ENCODE data around the gene SORBS1. TPM values are rescaled to one million over a fixed set of nuclear protein-coding genes. Genes with fewer than 3 reads are reported as not detected.
A peak's percentile ranks its signal among the peaks of the same experiment; 100 is the strongest.

Gene SORBS1
- total RNA-seq, 6 experiments from 2014 or later, result 56.4 to 97.9 (median 76.5) TPM

- intact Hi-C loops (cut with DNase I), result no loop called here
- H3K27me3 ChIP-seq, result no peaks in the 10 kb centered on the region
- DNase-seq, result no peak
- peaks cover 0 to 48% (median 14%) of the 10 kb centered on the region in 4 donors for H3K36me3 ChIP-seq
- H3K9me3 ChIP-seq, result no peaks in the 10 kb centered on the region
- TF ChIP-seq CTCF (IDR thresholded peaks at IDR 0.05), result no peak
- TF ChIP-seq POLR2A (IDR thresholded peaks at IDR 0.05), result no peak
- 74% methylated on average over 4 of the region's 4 CpGs for WGBS (ENCODE audit: insufficient coverage, low coverage, low lambda C conversion rate, missing lambda C conversion rate)
- peak overlapping the region in 2 of 3 donors; percentile 7 to 10 for H3K27ac ChIP-seq
- ATAC-seq, result no peak
- no peaks in the 10 kb centered on the region for H3K4me1 ChIP-seq
- H3K4me3 ChIP-seq, result no peak overlapping the region
These were observed 144.9 kb downstream of the SORBS1 start for GRCh38 chr10:95416270-95416669.

GRCh38 chr10:95415621-95416031 lies 145.5 kb downstream of the SORBS1 start:
- H3K4me1 ChIP-seq, result no peaks in the 10 kb centered on the region
- H3K27me3 ChIP-seq, result no peaks in the 10 kb centered on the region
- peaks cover 0 to 45% (median 12%) of the 10 kb centered on the region in 4 donors for H3K36me3 ChIP-seq
- intact Hi-C loops (cut with DNase I), result no loop called here
- WGBS (ENCODE audit: insufficient coverage, low coverage, low lambda C conversion rate, missing lambda C conversion rate), result 80% methylated on average over 13 of the region's 16 CpGs
- no peak overlapping the region for H3K4me3 ChIP-seq
- ATAC-seq, result peak in 1 of 4 donors; percentile 22
- no peaks in the 10 kb centered on the region for H3K9me3 ChIP-seq
- no peak for TF ChIP-seq CTCF (IDR thresholded peaks at IDR 0.05)
- TF ChIP-seq POLR2A (IDR thresholded peaks at IDR 0.05), result no peak
- no peak for DNase-seq
- H3K27ac ChIP-seq, result peak overlapping the region in 2 of 3 donors; percentile 7 to 10

GRCh38 chr10:95414844-95415485 lies 146.2 kb downstream of the SORBS1 start:
- Histone ChIP-seq H3K9me3 (no peaks in the 10 kb centered on the region), H3K4me3 (no peak overlapping the region), H3K36me3 (peaks cover 0 to 40% (median 14%) of the 10 kb centered on the region in 4 donors), H3K27ac (peak overlapping the region in 1 of 3 donors; percentile 33), H3K4me1 (no peaks in the 10 kb centered on the region), H3K27me3 (no peaks in the 10 kb centered on the region)
- DNase-seq (no peak), ATAC-seq (peak in 2 of 4 donors; percentile 7 to 8)
- WGBS (ENCODE audit: insufficient coverage, low coverage, low lambda C conversion rate, missing lambda C conversion rate), result 65% methylated on average over 9 of the region's 10 CpGs
- intact Hi-C loops (cut with DNase I), result no loop called here
- no peak for TF ChIP-seq CTCF (IDR thresholded peaks at IDR 0.05)
- TF ChIP-seq POLR2A (IDR thresholded peaks at IDR 0.05), result no peak

GRCh38 chr10:95414016-95414830 lies 146.9 kb downstream of the SORBS1 start:
- intact Hi-C loops (cut with DNase I), result no loop called here
- Histone ChIP-seq H3K36me3 (peaks cover 0 to 36% (median 16%) of the 10 kb centered on the region in 4 donors), H3K27me3 (no peaks in the 10 kb centered on the region), H3K4me3 (no peak overlapping the region), H3K27ac (peak overlapping the region in 1 of 3 donors; percentile 33), H3K4me1 (no peaks in the 10 kb centered on the region), H3K9me3 (no peaks in the 10 kb centered on the region)
- TF ChIP-seq POLR2A (IDR thresholded peaks at IDR 0.05) (no peak), CTCF (IDR thresholded peaks at IDR 0.05) (no peak)
- no peak for DNase-seq
- 78% methylated on average over 16 of the region's 27 CpGs for WGBS (ENCODE audit: insufficient coverage, low coverage, low lambda C conversion rate, missing lambda C conversion rate)
- peak in 2 of 4 donors; percentile 5 to 17 for ATAC-seq
